Activated CD4-positive, alpha-beta memory T cell treated with anti-CD3 and anti-CD28 coated beads for 36 hours (primary cell): ENCODE results near the gene REXO4. TPM values are rescaled to one million over a fixed set of nuclear protein-coding genes. Genes with fewer than 3 reads are reported as not detected.
"Not testable (repeated sequence)": the region's sequence is repeated elsewhere in the genome, so short reads cannot be mapped to it uniquely, and the experiment has no call there.

Source experiments
- CTCF ChIA-PET: fragments of 350-600 bp; sonication (Branson Sonifier 250); formaldehyde crosslinking; loops from one replicate; lab custom pipeline; 2021; ENCODE audit warnings: antibody characterized with exemption, inconsistent platforms; lab: Charles Lee
- POLR2A ChIA-PET: fragments of 350-600 bp; sonication (Branson Sonifier 250); formaldehyde crosslinking; loops from one replicate; lab custom pipeline; 2021; ENCODE audit warnings: antibody characterized with exemption; lab: Charles Lee
- DNase-seq: peaks from one replicate; pipeline ENCODE4 v3.0.0-alpha.2; 2020
- H3K27ac Mint-ChIP-seq: one replicate; pipeline ENCODE4 v1.8.0; 2021; ENCODE audit warnings: mixed read lengths
- H3K27me3 Mint-ChIP-seq: one replicate; pipeline ENCODE4 v1.8.0; 2021; ENCODE audit warnings: mixed read lengths
- H3K36me3 Mint-ChIP-seq: one replicate; pipeline ENCODE4 v1.8.0; 2021; ENCODE audit warnings: mixed read lengths
- H3K4me1 Mint-ChIP-seq: one replicate; pipeline ENCODE4 v1.8.0; 2021; ENCODE audit warnings: low read depth, mixed read lengths
- H3K4me3 Mint-ChIP-seq: one replicate; pipeline ENCODE4 v1.8.0; 2021; ENCODE audit warnings: mild to moderate bottlenecking, mixed read lengths
- H3K9me3 Mint-ChIP-seq: one replicate; pipeline ENCODE4 v1.8.0; 2021; ENCODE audit warnings: mixed read lengths
- intact Hi-C: fragments of 100-400 bp; cut with micrococcal nuclease; formaldehyde crosslinking; loops from one replicate; pipeline ENCODE4 v1.15.1; 2023
- total RNA-seq, 2 experiments: library from RNA; stranded (reverse); gene quantifications; one replicate each; pipeline ENCODE4 v1.2.3, GENCODE V29; 2021

Gene REXO4
- total RNA-seq, 2 experiments from 2014 or later: 24.2 to 26.3 TPM

DNA sequence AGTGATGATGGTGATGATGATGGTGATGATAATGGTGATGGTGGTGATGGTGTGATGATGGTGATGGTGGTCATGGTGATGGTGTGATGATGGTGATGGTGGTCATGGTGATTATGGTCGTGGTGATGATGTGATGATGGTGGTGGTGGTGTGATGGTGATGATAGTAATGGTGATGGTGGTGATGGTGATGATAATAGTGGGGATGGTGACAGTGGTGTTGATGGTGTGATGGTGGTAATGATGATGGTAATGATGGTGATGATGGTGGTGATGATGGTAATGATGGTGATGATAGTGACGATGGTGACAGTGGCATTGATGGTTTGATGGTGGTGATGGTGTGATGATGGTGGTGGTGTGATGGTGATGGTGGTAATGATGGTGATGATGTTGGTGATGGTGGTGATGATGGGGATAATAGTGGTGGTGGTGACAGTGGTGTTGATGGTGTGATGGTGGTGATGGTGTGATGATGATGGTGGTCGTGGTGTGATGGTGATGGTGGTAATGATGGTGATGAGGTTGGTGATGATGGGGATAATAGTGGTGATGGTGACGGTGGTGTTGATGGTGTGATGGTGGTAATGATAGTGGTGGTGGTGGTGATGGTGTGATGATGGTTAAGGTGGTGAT is 35.2 kb downstream of the REXO4 start:
- H3K4me1 Mint-ChIP-seq: no peaks in the 10 kb centered on the region
- no peak overlapping the region for H3K4me3 Mint-ChIP-seq
- H3K27me3 Mint-ChIP-seq: no peaks in the 10 kb centered on the region
- no peak for DNase-seq
- ChIA-PET CTCF (no interaction called here), POLR2A (no interaction called here)
- H3K36me3 Mint-ChIP-seq: no peaks in the 10 kb centered on the region
- intact Hi-C loops: no loop called here
- H3K9me3 Mint-ChIP-seq: no peaks in the 10 kb centered on the region
- H3K27ac Mint-ChIP-seq: no peak overlapping the region

GRCh38 chr9:133380734-133381133 is 37.1 kb downstream of the REXO4 start:
- H3K4me1 Mint-ChIP-seq: peaks cover 3% of the 10 kb centered on the region
- H3K27me3 Mint-ChIP-seq: no peaks in the 10 kb centered on the region
- DNase-seq: no peak
- ChIA-PET CTCF (no interaction called here), POLR2A (no interaction called here)
- intact Hi-C loops: no loop called here
- H3K36me3 Mint-ChIP-seq: no peaks in the 10 kb centered on the region
- H3K4me3 Mint-ChIP-seq: no peak overlapping the region
- H3K27ac Mint-ChIP-seq: no peak overlapping the region
- no peaks in the 10 kb centered on the region for H3K9me3 Mint-ChIP-seq

GRCh38 chr9:133379153-133380086 is 38.4 kb downstream of the REXO4 start:
- ChIA-PET CTCF (no interaction called here), POLR2A (interaction anchor here (1.3 kb wide), 1 partner anchor 31 kb away, joined by 4 read pairs; the partner anchor contains the start of genes MED22 and RPL7A)
- no peaks in the 10 kb centered on the region for H3K27me3 Mint-ChIP-seq
- H3K4me1 Mint-ChIP-seq: peaks cover 6% of the 10 kb centered on the region
- H3K4me3 Mint-ChIP-seq: no peak overlapping the region
- H3K9me3 Mint-ChIP-seq: no peaks in the 10 kb centered on the region
- intact Hi-C loops: loop anchor here (10.0 kb wide), 1 partner anchor 1015 kb away; no protein-coding TSS in a partner anchor
- no peak for DNase-seq
- H3K36me3 Mint-ChIP-seq: peaks cover 7% of the 10 kb centered on the region
- no peak overlapping the region for H3K27ac Mint-ChIP-seq

DNA sequence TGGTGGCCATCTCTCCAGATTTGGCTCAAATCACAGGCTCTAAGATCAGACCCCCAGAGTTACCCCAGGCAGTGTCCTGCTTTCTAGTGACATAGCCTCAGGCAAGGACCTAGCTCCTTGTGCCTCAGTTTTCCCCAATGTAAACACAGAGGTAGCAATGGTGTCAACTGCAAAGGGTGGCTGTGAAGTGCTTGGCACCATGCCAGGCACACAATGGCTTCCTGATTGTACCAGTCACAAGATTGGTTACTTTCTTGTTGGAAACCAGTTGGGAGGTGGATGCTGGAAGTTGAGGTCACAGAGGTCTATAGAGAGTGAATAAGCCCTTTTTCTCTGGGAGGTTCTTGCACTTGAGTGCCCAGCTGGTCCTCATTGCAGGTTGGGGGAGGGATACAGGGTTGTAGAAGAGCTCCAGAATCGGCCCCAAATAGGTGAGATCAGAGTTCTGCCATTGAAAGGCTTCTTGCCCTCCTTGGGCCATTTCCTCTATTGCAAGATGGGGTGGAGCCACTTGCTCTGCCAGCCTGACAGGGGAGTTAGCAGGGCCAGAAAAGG is 39.3 kb downstream of the REXO4 start:
- POLR2A ChIA-PET: interaction anchor here (1.3 kb wide), 1 partner anchor 30 kb away, joined by 4 read pairs; the partner anchor contains the start of genes MED22 and RPL7A

DNA sequence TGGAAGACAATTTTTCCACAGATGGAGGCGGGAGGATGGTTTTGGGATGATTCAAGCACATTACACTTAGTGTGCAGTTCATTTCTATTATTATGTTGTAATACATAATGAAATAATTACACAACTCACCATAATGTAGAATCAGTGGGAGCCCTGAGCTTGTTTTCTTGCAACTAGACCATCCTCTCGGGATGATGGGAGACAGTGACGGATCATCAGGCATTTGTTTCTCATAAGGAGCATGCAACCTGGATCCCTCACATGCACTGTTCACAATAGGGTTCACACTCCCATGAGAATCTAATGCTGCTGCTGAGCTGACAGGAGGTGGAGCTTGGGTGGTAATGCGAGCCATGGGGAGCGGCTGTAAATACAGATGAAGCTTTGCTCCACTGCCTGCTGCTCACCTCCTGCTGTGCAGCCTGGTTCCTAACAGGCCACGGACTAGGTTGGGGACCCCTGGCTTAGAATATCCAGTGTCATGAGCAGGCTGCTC is 40.0 kb downstream of the REXO4 start:
- H3K27me3 Mint-ChIP-seq: no peaks in the 10 kb centered on the region
- POLR2A ChIA-PET: interaction anchor here (1.3 kb wide), 1 partner anchor 30 kb away, joined by 4 read pairs; the partner anchor contains the start of genes MED22 and RPL7A
- no peak overlapping the region for H3K4me3 Mint-ChIP-seq
- H3K9me3 Mint-ChIP-seq: no peaks in the 10 kb centered on the region
- no peak overlapping the region for H3K27ac Mint-ChIP-seq
- intact Hi-C loops: loop anchor here (10.0 kb wide), 1 partner anchor 1017 kb away; no protein-coding TSS in a partner anchor
- H3K4me1 Mint-ChIP-seq: peaks cover 17% of the 10 kb centered on the region
- CTCF ChIA-PET: interaction anchor here (0.8 to 1.3 kb wide), 3 partner anchors 40 to 234 kb away, joined by 3 to 6 read pairs (median 3); partner anchors contain the start of gene REXO4
- DNase-seq: no peak
- H3K36me3 Mint-ChIP-seq: peaks cover 17% of the 10 kb centered on the region

More for the DNA sequence above, 39.3 kb downstream of the REXO4 start:
- CTCF ChIA-PET: interaction anchor here (0.8 kb wide), 1 partner anchor 191 kb away, joined by 3 read pairs; no protein-coding TSS in a partner anchor
- no peak for DNase-seq
- intact Hi-C loops: loop anchor here (10.0 kb wide), 1 partner anchor 1016 kb away; no protein-coding TSS in a partner anchor
- H3K4me1 Mint-ChIP-seq: peaks cover 10% of the 10 kb centered on the region
- H3K36me3 Mint-ChIP-seq: peaks cover 11% of the 10 kb centered on the region
- no peak overlapping the region for H3K4me3 Mint-ChIP-seq
- no peaks in the 10 kb centered on the region for H3K9me3 Mint-ChIP-seq
- no peaks in the 10 kb centered on the region for H3K27me3 Mint-ChIP-seq
- H3K27ac Mint-ChIP-seq: no peak overlapping the region

DNA sequence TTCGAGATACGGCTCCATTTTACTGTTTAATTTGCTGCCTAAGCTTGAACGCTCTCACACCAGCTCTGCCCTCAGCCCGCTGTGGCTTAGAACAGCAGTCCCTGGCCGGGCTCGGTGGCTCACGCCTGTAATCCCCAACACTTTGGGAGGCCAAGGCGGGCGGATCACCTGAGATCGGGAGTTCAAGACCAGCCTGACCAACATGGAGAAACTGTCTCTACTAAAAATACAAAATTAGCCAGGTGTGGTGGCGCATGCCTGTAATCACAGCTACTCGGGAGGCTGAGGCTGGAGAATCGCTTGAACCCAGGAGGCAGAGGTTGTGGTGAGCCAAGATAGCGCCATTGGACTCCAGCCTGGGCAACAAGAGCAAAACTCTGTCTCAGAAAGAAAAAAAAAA is 40.5 kb downstream of the REXO4 start:
- Mint-ChIP-seq H3K4me1 (peaks cover 22% of the 10 kb centered on the region), H3K4me3 (peak overlapping the region; percentile 43), H3K36me3 (peaks cover 22% of the 10 kb centered on the region)
- intact Hi-C loops: loop anchor here (10.0 kb wide), 1 partner anchor 1018 kb away; no protein-coding TSS in a partner anchor
- ChIA-PET POLR2A (interaction anchor here (0.8 to 1.4 kb wide), 4 partner anchors 24 to 101 kb away, joined by 3 to 13 read pairs (median 4); partner anchors contain the start of genes MED22, RPL7A and SLC2A6), CTCF (interaction anchor here (0.6 to 1.3 kb wide), 7 partner anchors 13 to 233 kb away, joined by 3 to 6 read pairs (median 3); partner anchors contain the start of gene REXO4)
- not testable (repeated sequence) for H3K27ac Mint-ChIP-seq, H3K9me3 Mint-ChIP-seq, H3K27me3 Mint-ChIP-seq, DNase-seq

- no peaks in the 10 kb centered on the region for H3K27me3 Mint-ChIP-seq
- H3K4me3 Mint-ChIP-seq: peak within 1 kb of the TSS; percentile 97
- H3K36me3 Mint-ChIP-seq: peaks cover 34% of the 10 kb centered on the region
- CTCF ChIA-PET: interaction anchor here (0.6 to 6.5 kb wide), 6 partner anchors 14 to 34 kb away, joined by 3 to 76 read pairs (median 3); partner anchors contain the start of genes MED22 and RPL7A
- POLR2A ChIA-PET: interaction anchor here (0.8 to 14.2 kb wide), 8 partner anchors 11 to 102 kb away, joined by 3 to 381 read pairs (median 4); partner anchors contain the start of genes MED22, RPL7A, SLC2A6 and SURF1
- peak; percentile 97 for DNase-seq
- H3K4me1 Mint-ChIP-seq: peaks cover 35% of the 10 kb centered on the region
- intact Hi-C loops: loop anchor here (1.0 to 10.0 kb wide), 3 partner anchors 28 to 1019 kb away; partner anchors contain the start of genes MED22, RPL7A and SURF6
- H3K9me3 Mint-ChIP-seq: no peaks in the 10 kb centered on the region
- H3K27ac Mint-ChIP-seq: peak within 1 kb of the TSS; percentile 96
Measured at GRCh38 chr9:133375724-133376654, 41.8 kb downstream of the REXO4 start, which contains the start of the genes STKLD1 and SURF4. Gene STKLD1 (plus strand): TSS chr9:133376366. CDS start chr9:133376474, 108 bp downstream. Gene SURF4 (minus strand): TSS chr9:133376060. CDS start chr9:133375969, 91 bp downstream.

DNA sequence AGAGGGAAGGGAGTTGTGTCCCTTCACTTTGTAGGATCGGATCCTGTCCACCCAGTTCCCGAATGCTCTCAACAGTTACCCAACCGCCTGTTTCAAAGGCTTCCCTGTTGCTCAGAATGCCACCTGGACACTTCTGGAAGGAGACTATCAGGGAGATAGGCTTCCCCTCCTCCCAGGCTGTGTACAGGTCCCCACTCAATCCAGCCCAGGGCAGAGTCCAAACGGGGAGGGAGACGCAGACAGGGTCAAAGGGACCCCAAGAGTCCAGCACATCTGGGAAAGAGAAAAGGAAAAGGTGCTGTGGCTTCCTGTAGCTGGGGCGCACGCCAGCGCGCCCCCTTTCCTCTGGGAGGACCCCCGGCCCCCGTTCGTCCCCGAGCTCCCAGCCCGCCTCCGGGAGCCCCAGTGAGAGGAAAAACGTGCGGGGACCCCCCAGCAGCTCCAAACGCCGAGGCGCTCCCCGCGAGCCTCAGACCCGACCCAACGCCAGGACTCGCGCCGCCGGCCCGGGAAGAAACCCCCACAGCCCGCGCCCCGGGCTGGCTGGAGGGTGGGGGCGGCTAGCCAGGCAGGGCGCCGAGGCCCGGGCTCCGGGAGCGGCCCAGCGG is 42.6 kb downstream of the REXO4 start:
- Mint-ChIP-seq H3K4me3 (peak overlapping the region; percentile 97), H3K36me3 (peaks cover 42% of the 10 kb centered on the region), H3K27me3 (no peaks in the 10 kb centered on the region), H3K27ac (peak overlapping the region; percentile 96), H3K4me1 (peaks cover 43% of the 10 kb centered on the region), H3K9me3 (no peaks in the 10 kb centered on the region)
- intact Hi-C loops: loop anchor here (10.0 kb wide), 1 partner anchor 1020 kb away; no protein-coding TSS in a partner anchor
- DNase-seq: peak; percentile 42
- ChIA-PET POLR2A (interaction anchor here (0.9 to 14.2 kb wide), 5 partner anchors 11 to 104 kb away, joined by 3 to 381 read pairs (median 3); partner anchors contain the start of genes MED22, RPL7A, SURF1 and SURF2), CTCF (interaction anchor here (0.6 to 6.5 kb wide), 4 partner anchors 19 to 34 kb away, joined by 3 to 76 read pairs (median 3); partner anchors contain the start of genes MED22 and RPL7A)

GRCh38 chr9:133374612-133375115 is 43.1 kb downstream of the REXO4 start:
- POLR2A ChIA-PET: interaction anchor here (0.6 to 14.2 kb wide), 7 partner anchors 10 to 343 kb away, joined by 3 to 381 read pairs (median 5); partner anchors contain the start of genes MED22, REXO4, RPL7A and SURF1
- no peaks in the 10 kb centered on the region for H3K9me3 Mint-ChIP-seq
- H3K27me3 Mint-ChIP-seq: no peaks in the 10 kb centered on the region
- peak overlapping the region; percentile 96 for H3K27ac Mint-ChIP-seq
- CTCF ChIA-PET: interaction anchor here (0.7 to 6.5 kb wide), 3 partner anchors 25 to 33 kb away, joined by 3 to 76 read pairs (median 3); partner anchors contain the start of genes MED22 and RPL7A
- peaks cover 48% of the 10 kb centered on the region for H3K4me1 Mint-ChIP-seq
- H3K4me3 Mint-ChIP-seq: peak overlapping the region; percentile 97
- intact Hi-C loops: loop anchor here (5.0 to 10.0 kb wide), 2 partner anchors 227 to 1020 kb away; no protein-coding TSS in a partner anchor
- H3K36me3 Mint-ChIP-seq: peaks cover 48% of the 10 kb centered on the region
- peak; percentile 47 for DNase-seq
